ENCODE measurements around the gene PACSIN3. TPM values are rescaled to one million over a fixed set of nuclear protein-coding genes. Genes with fewer than 3 reads are reported as not detected.

The PACSIN3 gene
- total and polyA plus RNA-seq, 2 of the 13 experiments (the other 11 are each of a cell fraction or from before 2014, with no cell fraction given): 47.9 to 93.3 TPM

DNA sequence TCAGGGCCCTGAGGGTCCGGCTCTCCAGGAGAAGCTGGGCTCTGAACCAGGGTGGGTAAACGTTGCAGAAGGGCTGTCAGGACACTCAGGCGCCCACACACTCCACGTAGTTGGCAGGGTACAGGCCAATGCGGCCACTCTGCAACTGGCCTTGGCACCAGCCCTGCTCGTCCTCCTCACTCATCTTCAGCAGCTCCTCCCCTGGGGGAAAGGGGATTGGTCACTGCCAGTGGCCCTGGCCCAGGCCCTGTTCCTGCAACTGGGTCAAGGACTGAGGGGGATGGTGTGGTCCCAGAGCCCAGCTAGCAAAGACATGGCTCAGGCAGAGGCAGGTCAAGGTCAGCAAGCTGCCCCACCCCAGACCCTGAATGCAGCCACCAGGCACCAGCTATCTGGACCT, 8.4 kb downstream of the PACSIN3 start (continued):
- TF ChIP-seq, protein P1, sequence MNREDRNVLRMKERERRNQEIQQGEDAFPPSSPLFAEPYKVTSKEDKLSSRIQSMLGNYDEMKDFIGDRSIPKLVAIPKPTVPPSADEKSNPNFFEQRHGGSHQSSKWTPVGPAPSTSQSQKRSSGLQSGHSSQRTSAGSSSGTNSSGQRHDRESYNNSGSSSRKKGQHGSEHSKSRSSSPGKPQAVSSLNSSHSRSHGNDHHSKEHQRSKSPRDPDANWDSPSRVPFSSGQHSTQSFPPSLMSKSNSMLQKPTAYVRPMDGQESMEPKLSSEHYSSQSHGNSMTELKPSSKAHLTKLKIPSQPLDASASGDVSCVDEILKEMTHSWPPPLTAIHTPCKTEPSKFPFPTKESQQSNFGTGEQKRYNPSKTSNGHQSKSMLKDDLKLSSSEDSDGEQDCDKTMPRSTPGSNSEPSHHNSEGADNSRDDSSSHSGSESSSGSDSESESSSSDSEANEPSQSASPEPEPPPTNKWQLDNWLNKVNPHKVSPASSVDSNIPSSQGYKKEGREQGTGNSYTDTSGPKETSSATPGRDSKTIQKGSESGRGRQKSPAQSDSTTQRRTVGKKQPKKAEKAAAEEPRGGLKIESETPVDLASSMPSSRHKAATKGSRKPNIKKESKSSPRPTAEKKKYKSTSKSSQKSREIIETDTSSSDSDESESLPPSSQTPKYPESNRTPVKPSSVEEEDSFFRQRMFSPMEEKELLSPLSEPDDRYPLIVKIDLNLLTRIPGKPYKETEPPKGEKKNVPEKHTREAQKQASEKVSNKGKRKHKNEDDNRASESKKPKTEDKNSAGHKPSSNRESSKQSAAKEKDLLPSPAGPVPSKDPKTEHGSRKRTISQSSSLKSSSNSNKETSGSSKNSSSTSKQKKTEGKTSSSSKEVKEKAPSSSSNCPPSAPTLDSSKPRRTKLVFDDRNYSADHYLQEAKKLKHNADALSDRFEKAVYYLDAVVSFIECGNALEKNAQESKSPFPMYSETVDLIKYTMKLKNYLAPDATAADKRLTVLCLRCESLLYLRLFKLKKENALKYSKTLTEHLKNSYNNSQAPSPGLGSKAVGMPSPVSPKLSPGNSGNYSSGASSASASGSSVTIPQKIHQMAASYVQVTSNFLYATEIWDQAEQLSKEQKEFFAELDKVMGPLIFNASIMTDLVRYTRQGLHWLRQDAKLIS (CRISPR knock-in tag; IDR thresholded peaks at IDR 0.05): no peak
- no peak for TF ChIP-seq REXO4 (CRISPR knock-in tag; IDR thresholded peaks at IDR 0.05; ENCODE audit: borderline replicate concordance)
- TF ChIP-seq, protein P2, sequence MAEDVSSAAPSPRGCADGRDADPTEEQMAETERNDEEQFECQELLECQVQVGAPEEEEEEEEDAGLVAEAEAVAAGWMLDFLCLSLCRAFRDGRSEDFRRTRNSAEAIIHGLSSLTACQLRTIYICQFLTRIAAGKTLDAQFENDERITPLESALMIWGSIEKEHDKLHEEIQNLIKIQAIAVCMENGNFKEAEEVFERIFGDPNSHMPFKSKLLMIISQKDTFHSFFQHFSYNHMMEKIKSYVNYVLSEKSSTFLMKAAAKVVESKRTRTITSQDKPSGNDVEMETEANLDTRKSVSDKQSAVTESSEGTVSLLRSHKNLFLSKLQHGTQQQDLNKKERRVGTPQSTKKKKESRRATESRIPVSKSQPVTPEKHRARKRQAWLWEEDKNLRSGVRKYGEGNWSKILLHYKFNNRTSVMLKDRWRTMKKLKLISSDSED (CRISPR knock-in tag; IDR thresholded peaks at IDR 0.05): no peak
- TF ChIP-seq SPEN (CRISPR knock-in tag; IDR thresholded peaks at IDR 0.05; ENCODE audit: low read depth): no peak
- TF ChIP-seq BCL6 (CRISPR knock-in tag; IDR thresholded peaks at IDR 0.05): peak; percentile 89
- TF ChIP-seq HDAC2 (CRISPR knock-in tag; IDR thresholded peaks at IDR 0.05): peak; percentile 57
- TF ChIP-seq POLR2AphosphoS5 (IDR thresholded peaks at IDR 0.05; ENCODE audit: low read depth, low read length): peak; percentile 29; the same call in 1 of the 2 replicates
- TF ChIP-seq, protein P3, sequence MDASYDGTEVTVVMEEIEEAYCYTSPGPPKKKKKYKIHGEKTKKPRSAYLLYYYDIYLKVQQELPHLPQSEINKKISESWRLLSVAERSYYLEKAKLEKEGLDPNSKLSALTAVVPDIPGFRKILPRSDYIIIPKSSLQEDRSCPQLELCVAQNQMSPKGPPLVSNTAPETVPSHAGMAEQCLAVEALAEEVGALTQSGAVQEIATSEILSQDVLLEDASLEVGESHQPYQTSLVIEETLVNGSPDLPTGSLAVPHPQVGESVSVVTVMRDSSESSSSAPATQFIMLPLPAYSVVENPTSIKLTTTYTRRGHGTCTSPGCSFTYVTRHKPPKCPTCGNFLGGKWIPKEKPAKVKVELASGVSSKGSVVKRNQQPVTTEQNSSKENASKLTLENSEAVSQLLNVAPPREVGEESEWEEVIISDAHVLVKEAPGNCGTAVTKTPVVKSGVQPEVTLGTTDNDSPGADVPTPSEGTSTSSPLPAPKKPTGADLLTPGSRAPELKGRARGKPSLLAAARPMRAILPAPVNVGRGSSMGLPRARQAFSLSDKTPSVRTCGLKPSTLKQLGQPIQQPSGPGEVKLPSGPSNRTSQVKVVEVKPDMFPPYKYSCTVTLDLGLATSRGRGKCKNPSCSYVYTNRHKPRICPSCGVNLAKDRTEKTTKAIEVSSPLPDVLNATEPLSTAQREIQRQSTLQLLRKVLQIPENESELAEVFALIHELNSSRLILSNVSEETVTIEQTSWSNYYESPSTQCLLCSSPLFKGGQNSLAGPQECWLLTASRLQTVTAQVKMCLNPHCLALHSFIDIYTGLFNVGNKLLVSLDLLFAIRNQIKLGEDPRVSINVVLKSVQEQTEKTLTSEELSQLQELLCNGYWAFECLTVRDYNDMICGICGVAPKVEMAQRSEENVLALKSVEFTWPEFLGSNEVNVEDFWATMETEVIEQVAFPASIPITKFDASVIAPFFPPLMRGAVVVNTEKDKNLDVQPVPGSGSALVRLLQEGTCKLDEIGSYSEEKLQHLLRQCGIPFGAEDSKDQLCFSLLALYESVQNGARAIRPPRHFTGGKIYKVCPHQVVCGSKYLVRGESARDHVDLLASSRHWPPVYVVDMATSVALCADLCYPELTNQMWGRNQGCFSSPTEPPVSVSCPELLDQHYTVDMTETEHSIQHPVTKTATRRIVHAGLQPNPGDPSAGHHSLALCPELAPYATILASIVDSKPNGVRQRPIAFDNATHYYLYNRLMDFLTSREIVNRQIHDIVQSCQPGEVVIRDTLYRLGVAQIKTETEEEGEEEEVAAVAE (CRISPR knock-in tag; IDR thresholded peaks at IDR 0.05; ENCODE audit: borderline replicate concordance): 0 out of 2 replicates have a peak, but pooled peaks have one; percentile 10
- TF ChIP-seq PPARG (CRISPR knock-in tag; conservative IDR thresholded peaks at IDR 0.05): peak; percentile 62; the same call in 1 of the 2 replicates
- TF ChIP-seq, protein P4, sequence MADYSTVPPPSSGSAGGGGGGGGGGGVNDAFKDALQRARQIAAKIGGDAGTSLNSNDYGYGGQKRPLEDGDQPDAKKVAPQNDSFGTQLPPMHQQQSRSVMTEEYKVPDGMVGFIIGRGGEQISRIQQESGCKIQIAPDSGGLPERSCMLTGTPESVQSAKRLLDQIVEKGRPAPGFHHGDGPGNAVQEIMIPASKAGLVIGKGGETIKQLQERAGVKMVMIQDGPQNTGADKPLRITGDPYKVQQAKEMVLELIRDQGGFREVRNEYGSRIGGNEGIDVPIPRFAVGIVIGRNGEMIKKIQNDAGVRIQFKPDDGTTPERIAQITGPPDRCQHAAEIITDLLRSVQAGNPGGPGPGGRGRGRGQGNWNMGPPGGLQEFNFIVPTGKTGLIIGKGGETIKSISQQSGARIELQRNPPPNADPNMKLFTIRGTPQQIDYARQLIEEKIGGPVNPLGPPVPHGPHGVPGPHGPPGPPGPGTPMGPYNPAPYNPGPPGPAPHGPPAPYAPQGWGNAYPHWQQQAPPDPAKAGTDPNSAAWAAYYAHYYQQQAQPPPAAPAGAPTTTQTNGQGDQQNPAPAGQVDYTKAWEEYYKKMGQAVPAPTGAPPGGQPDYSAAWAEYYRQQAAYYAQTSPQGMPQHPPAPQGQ (CRISPR knock-in tag; IDR thresholded peaks at IDR 0.05; ENCODE audit: borderline replicate concordance): no peak
- TF ChIP-seq, protein P5, sequence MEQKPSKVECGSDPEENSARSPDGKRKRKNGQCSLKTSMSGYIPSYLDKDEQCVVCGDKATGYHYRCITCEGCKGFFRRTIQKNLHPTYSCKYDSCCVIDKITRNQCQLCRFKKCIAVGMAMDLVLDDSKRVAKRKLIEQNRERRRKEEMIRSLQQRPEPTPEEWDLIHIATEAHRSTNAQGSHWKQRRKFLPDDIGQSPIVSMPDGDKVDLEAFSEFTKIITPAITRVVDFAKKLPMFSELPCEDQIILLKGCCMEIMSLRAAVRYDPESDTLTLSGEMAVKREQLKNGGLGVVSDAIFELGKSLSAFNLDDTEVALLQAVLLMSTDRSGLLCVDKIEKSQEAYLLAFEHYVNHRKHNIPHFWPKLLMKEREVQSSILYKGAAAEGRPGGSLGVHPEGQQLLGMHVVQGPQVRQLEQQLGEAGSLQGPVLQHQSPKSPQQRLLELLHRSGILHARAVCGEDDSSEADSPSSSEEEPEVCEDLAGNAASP (CRISPR knock-in tag; IDR thresholded peaks at IDR 0.05; ENCODE audit: borderline replicate concordance): peak; percentile 94
- TF ChIP-seq TARDBP (CRISPR knock-in tag; IDR thresholded peaks at IDR 0.05): 0 out of 2 replicates have a peak, but pooled peaks have one; percentile 22
- TF ChIP-seq AGO2 (optimal IDR thresholded peaks at IDR 0.05; ENCODE audit: low read depth, low read length): peak; percentile 77
- TF ChIP-seq ZNF383 (CRISPR knock-in tag; IDR thresholded peaks at IDR 0.05; ENCODE audit: borderline replicate concordance): no peak
- peak; percentile 66 for TF ChIP-seq GATAD1 (CRISPR knock-in tag; IDR thresholded peaks at IDR 0.05)
- TF ChIP-seq MYC (CRISPR knock-in tag; IDR thresholded peaks at IDR 0.05; ENCODE audit: borderline replicate concordance): peak; percentile 57; the same call in 1 of the 2 replicates
- peak; percentile 31; the same call in 1 of the 2 replicates for TF ChIP-seq TSC22D2 (CRISPR knock-in tag; IDR thresholded peaks at IDR 0.05; ENCODE audit: borderline replicate concordance)
